GM18870 (cell line): ENCODE results near the gene ORC5.
"Not testable (repeated sequence)": the region's sequence is repeated elsewhere in the genome, so short reads cannot be mapped to it uniquely, and the experiment has no call there.

ENCODE experiments used
- ATAC-seq: cut with Tn5 transposase; IDR thresholded peaks from one replicate; pipeline ENCODE4 v1.9.1; 2021; ENCODE audit warnings: moderate library complexity; ENCODE audit not compliant: unreplicated experiment

ORC5 gene

GRCh38 chr7:104196161-104196560 lies 11.7 kb downstream of the ORC5 start:
- ATAC-seq: no peak

DNA sequence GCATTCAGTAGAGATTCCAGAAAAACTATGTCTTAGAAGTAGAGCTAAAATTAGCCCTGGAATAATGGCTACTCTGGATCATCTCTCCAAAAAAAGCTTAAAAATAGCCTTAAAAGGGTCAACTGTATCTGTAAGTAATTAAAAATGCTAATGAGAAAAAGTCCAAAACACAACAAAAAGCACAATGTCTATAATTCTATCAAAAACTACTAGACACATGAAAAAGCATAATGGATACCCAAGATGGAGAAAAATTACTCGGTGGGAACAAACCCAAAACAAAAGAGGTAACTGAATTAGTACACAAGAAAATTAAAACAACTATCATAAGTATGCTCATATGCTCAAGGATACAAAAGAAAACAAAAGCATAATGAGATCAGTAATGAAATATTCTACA lies 15.4 kb downstream of the ORC5 start:
- no peak for ATAC-seq

GRCh38 chr7:104185346-104185745 lies 22.5 kb downstream of the ORC5 start:
- ATAC-seq: no peak

DNA sequence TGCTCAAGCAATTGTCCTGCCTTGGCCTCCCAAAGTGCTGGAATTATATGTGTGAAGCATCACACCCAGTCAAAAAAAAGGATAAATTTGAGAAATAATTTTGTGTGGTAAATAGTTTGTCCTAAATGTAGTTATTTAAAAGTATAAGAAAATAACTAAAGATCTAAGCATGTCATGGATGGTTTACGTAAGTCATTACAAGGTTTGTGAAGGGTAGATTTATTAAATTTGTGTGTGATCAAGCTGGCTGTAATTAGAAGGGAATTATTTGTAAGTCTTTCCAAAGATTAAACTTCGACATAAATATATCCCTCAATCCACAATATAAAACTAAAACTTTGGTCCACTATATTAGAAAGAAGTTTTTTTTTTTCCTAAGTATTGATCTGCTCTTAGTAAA lies 28.6 kb downstream of the ORC5 start:
- ATAC-seq: no peak

- not testable (repeated sequence) for ATAC-seq
These were observed 30.2 kb downstream of the ORC5 start for GRCh38 chr7:104177565-104178083.

DNA sequence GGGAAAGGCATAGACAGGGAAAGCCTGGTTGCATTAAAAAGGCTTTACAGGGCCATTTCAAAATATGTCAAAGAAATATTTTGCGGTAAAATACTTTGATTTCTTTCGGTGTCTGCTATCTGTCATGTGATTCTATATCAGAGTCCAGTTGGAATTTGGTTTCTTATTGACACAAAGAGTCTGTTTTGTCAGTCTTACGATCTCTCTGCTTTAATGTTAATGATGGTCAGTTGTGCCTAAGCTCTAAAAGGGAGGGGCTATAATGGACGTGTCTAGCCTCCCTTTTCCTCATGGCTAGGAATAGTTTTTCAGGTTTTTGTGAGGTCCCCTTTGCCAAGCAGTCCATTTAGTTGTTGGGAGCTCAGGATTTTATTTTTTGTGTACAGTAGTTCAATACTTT lies 31.5 kb downstream of the ORC5 start:
- ATAC-seq: no peak

DNA sequence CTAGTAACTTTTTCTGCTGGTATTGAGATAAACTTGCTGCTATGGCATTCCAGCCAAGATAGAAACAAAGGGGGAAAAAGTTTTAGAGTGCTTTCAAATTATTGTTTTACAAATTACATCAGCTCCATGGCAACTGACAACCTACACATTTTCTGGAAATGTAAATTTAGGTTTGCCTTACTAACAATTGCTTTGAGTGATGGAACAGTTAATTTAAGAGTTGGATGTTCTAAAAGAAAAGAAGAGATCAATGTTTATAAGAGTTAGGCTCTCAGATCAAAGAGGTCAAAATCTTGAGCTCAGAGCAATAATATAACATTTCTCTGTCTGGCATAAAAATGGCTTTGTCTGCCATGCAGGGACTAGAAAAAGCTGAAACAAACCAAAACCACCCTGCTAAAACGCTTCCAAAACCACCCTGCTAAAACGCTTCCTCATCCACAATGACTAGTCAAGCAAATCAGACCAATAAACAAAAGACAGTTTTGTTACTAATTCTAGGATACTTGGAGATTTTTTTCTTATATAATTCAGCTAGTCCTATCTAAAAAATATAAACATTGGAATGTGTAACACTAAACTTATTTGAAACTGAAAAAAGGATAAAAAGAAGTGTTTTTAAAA lies 32.3 kb downstream of the ORC5 start:
- no peak for ATAC-seq

DNA sequence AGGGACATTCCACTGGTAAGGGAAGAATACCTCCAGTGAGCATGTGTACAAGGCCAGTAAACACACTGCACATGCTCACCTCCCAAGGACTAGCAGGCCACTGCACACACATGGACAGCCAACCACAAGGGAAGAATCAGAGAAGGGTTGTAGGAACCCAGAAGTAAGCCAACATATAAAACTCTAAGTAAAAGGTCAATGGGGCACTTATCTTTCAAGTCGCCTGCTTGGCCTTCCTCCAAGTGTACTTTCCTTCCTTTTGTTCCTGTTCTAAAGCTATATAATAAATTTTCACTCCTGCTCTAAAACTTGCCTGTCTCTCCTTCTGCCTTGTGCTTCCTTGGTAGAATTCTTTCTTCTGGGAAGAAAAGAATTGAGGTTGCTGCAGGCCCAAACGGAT lies 33.0 kb downstream of the ORC5 start:
- no peak for ATAC-seq

- no peak for ATAC-seq
These were observed 45.7 kb downstream of the ORC5 start for GRCh38 chr7:104162081-104162480.

DNA sequence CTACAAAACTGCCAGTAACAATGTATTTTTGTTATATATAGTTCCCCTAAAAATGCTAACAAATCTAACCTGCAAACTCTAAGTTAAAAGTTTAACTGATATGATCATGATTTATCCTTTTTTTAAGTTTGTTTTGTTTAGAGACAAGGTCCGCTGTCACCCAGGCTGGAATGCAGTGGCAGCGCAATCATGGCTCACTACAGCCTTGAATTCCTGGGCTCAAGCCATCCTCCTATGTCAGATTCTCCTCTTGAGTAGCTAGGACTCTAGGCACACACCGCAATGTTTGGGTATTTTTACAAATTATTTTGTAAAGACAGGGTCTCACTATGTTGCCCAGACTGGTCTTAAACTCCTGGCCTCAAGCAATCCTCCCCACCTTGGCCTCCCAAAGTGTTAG lies 46.6 kb downstream of the ORC5 start:
- ATAC-seq: no peak

- ATAC-seq: no peak
These were observed 47.4 kb downstream of the ORC5 start for GRCh38 chr7:104160375-104160774.

- ATAC-seq: no peak
These were observed 51.0 kb downstream of the ORC5 start for GRCh38 chr7:104156842-104157277.

DNA sequence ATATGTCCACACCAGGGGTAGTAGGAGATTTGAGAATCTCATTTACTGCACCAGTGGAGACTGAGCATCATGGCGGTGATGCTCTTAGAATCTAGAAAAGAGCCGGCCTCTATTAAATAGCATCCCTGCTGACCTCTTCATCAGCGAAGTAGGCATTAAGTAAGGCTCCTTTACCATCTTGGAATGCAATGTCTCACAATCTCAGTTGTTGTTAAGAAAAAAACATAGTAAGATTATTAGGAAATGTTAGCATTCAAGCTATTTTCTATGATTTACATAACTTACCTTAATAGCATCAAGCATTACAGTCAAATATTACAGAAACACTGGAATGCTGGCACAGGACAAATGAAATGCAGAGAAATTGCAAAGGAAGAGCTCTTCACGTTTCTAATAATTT lies 54.5 kb downstream of the ORC5 start:
- ATAC-seq: no peak

GRCh38 chr7:104152468-104152867 lies 55.3 kb downstream of the ORC5 start:
- ATAC-seq: no peak

DNA sequence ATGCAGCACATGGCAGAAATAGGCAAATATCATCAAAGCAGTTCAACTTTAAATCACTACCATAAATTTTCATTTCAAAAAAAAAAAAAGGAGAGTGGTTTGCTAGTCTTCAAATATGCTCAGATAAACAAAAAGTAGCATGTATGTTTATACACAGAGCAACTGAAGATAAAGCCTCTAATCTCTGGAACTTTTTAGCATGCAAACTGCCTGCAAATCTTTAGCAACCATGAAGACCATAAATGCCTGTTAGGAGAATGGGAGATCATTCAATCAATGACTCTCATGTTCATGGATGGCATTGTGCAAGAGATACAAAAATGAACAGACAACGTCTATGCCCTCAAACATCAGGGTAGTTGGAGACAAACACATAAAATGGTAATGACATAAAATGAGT lies 57.3 kb downstream of the ORC5 start:
- ATAC-seq: no peak

GRCh38 chr7:104149822-104150221 lies 58.0 kb downstream of the ORC5 start:
- ATAC-seq: no peak

GRCh38 chr7:104142147-104142546 lies 65.7 kb downstream of the ORC5 start:
- ATAC-seq: no peak

DNA sequence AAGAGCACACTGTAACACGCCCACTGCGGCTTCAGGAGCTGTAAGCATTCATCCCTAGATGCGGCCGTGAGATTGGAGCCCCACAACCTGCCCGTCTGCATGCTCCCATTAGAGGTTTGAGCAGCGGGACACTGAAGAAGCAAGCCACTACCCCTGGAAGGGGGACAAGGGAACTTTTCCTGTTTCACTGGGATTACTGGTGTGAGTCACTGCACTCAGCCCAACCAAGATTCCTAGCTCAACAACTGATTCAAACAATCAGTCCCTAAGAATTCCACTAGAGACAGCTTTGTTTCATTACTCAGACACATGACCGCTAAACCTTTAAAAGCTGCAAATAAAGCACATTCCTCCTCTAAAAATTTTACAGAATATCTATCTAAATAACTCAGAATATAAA lies 69.8 kb downstream of the ORC5 start:
- no peak for ATAC-seq

DNA sequence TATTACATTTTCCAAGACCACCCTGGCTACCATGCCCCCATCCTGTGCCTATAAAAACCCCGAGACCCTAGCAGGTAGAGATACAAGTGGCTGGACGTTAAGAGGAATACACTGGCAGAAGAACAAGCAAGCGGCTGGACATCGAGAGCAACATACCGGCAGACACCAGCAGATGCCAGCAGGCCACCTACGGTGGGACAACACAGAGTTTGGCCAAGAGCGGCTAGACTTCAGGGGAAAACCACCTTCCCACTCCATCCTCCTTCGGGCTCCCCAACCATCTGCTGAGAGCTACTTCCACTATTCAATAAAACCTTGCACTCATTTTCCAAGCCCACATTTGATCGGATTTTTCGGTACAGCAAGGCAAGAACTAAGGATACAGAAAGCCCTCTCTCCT lies 70.3 kb downstream of the ORC5 start:
- no peak for ATAC-seq

DNA sequence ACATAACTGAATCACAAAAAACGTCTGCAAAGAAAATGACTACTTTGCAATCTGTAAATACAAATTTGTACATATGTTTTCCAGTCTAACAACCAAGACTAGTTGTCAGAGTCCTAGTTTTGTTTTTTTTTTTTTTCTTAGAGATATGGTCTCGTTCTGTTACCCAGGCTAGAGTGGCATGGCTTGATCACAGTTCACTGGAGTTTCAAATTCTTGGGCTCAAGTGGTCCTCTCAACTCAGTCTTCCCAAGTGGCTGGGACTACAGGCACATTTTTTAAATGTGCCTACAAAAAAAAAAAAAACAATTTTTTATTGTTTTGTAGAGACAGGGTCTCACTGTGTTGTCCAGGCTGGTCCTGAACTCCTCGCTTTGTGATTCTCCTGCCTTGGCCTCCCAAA lies 70.8 kb downstream of the ORC5 start:
- ATAC-seq: no peak

DNA sequence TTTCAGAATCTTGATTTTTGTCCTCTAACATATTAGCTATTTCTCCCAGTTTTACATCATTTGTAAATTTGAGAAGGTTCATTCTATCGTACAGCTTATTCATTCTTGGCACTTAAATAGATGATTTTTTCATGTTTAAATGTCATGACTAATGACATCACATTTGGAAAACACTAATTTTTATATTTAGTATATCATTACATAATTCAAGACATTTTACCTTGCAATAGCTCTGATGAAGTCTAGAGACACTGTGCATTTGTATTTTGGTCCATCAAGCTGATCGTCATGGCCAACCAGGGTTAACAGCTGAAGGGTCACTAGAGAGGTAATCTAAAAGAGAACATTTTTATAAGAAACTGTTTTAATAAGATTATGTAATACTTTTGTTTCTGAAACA lies 71.3 kb downstream of the ORC5 start:
- no peak for ATAC-seq

DNA sequence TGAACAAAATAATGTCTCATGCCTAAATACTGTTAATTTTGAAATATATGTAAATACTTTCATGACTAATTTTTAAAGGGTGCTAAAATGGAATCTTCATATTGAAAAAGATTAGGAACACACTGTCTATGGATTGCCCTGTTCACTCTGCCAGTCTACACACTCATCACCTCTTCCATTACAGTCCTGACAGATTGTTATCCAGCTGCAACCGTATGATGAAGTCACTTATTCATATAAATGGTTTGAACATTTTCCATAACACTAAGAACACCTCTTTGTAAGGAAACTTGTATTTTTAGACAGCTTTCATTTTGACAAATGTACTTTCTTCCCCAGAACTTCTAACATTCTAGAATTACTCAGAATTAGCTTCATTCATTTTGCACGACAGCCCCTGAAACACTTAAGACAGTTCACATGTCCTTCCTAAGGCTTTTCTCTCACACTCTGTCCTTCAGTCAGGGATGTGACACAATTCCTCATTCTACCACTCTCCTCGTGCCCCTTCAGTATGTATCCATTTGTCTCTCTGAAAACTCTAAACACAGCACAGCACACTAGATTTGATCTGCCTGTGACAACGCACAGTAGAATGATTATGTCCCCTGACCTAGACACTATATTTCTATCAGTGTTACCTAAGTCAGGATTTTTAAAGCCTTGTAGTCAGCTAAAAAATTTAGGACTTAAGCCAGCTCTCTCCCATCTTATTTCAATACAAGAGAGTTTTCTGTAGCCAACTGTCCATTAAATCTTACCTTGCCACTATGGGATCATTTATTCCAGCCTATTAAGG lies 71.9 kb downstream of the ORC5 start:
- no peak for ATAC-seq
